Duodenal mucosa (tissue), 2 donors: Measurements from ENCODE around the gene CARS2.
"Not testable (repeated sequence)": the region's sequence is repeated elsewhere in the genome, so short reads cannot be mapped to it uniquely, and the experiment has no call there.

ENCODE experiments used
- H3K27ac ChIP-seq: one replicate; pipeline ENCODE4 v1.7.0; 2013; ENCODE audit warnings: low read depth, low read length
- H3K27me3 ChIP-seq, 2 donors: one replicate each; pipeline ENCODE4 v1.7.0; 2013; ENCODE audit warnings: low read length in 2 of 2, control low read depth in 1 of 2; ENCODE audit not compliant: insufficient read depth in 2 of 2, control insufficient read depth in 1 of 2
- H3K36me3 ChIP-seq, 2 donors: one replicate each; pipeline ENCODE4 v1.7.0; 2013; ENCODE audit warnings: low read length in 2 of 2, control low read depth in 1 of 2; ENCODE audit not compliant: insufficient read depth in 2 of 2, control insufficient read depth in 1 of 2
- H3K4me1 ChIP-seq, 2 donors: one replicate each; pipeline ENCODE4 v1.7.0; 2013; ENCODE audit warnings: low read length in 2 of 2, control low read depth in 1 of 2; ENCODE audit not compliant: insufficient read depth in 2 of 2, control insufficient read depth in 1 of 2
- H3K4me3 ChIP-seq, 2 donors: one replicate each; pipeline ENCODE4 v1.7.0; 2013; ENCODE audit warnings: low read length in 2 of 2, low read depth in 1 of 2
- H3K9ac ChIP-seq, 2 donors: one replicate each; pipeline ENCODE4 v1.7.0; 2013; ENCODE audit warnings: low read length in 2 of 2, low read depth in 1 of 2
- H3K9me3 ChIP-seq, 2 donors: one replicate each; pipeline ENCODE4 v1.7.0; 2013; ENCODE audit warnings: low read length in 2 of 2, control low read depth in 1 of 2; ENCODE audit not compliant: control insufficient read depth in 1 of 2

Gene CARS2

DNA sequence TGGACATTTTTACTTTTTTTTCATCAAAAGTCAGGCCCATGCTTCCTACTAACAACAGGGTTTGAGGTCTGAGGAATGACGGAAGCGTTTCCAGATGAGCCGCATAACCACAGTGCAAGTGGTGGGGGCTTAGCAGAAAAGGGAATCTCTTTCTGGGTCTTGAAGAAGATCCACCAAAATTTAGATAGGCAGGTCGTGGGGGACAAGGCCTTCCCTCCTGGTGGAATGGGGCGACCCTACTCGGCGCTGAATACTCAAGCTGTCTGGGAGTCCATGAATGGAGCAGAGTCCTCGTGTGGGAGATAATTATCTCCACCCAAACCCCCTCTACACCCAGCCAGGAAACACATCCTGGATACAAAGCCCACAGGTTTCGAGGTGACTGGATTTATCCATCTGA, 36.9 kb downstream of the CARS2 start:
- peaks cover 20 to 48% of the 10 kb centered on the region in 2 donors for H3K36me3 ChIP-seq

DNA sequence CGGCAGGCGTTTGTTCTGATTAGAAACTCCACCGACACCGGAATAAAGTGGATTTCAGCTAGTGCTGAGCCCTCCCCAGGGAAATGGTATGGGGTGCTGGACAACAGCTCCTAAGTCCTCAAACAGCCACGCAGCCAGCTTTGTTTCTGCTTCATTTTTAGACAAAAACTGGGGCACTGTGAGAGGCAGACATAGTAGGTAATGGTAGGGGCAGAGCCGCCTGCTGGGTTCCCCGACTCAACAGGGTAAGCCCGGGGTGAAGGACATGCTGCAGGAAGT, 39.7 kb downstream of the CARS2 start:
- Histone ChIP-seq H3K9ac (no peak overlapping the region), H3K27me3 (no peaks in the 10 kb centered on the region), H3K36me3 (peaks cover 30 to 76% of the 10 kb centered on the region in 2 donors), H3K9me3 (no peaks in the 10 kb centered on the region), H3K4me1 (no peaks in the 10 kb centered on the region), H3K27ac (no peak overlapping the region), H3K4me3 (no peak overlapping the region)

More for the DNA sequence above, 36.9 kb downstream of the CARS2 start:
- no peak overlapping the region for H3K4me3 ChIP-seq
- H3K9me3 ChIP-seq, result no peaks in the 10 kb centered on the region
- no peak overlapping the region for H3K27ac ChIP-seq
- no peak overlapping the region for H3K9ac ChIP-seq
- no peaks in the 10 kb centered on the region for H3K4me1 ChIP-seq
- no peaks in the 10 kb centered on the region for H3K27me3 ChIP-seq

DNA sequence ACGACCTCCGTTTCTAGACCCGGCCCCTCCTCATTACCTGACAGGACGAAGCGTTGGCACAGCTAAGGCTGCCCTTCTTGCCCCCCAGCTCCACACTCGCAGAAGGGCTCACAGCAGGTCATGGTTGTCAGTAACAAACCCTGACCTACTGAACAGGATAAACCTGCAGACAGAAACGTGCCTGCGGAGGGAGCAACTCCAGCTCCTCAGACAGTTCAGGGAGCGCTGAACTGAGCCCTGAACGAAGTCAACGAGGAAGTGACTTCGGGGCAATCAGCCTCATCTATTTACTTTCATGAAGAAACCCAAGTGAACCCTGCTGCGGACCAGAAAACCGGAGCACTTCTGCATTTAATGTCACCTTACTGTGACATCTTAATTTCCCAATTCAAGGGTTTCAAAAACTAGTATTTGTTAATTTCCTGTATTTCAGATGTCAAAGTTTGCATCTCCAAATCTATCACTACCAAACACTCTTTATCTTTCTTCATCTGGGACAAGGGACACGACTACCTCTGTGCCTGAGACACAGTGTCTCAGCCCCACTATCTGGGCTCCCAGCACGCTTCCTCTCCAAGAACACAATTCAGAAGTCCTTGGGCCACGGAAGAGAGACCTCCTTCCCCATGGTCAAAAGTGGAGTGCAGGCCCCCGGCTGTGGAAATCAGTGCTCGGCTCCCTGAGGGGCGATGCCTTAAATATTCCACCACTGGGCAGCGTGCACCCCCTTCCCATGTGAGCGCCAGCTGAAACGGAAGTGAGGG, 40.2 kb downstream of the CARS2 start:
- H3K9me3 ChIP-seq, result no peaks in the 10 kb centered on the region
- no peaks in the 10 kb centered on the region for H3K27me3 ChIP-seq
- peaks cover 34 to 79% of the 10 kb centered on the region in 2 donors for H3K36me3 ChIP-seq
- H3K4me1 ChIP-seq, result no peaks in the 10 kb centered on the region
- H3K4me3 ChIP-seq, result no peak overlapping the region
- no peak overlapping the region for H3K9ac ChIP-seq
- H3K27ac ChIP-seq, result no peak overlapping the region

DNA sequence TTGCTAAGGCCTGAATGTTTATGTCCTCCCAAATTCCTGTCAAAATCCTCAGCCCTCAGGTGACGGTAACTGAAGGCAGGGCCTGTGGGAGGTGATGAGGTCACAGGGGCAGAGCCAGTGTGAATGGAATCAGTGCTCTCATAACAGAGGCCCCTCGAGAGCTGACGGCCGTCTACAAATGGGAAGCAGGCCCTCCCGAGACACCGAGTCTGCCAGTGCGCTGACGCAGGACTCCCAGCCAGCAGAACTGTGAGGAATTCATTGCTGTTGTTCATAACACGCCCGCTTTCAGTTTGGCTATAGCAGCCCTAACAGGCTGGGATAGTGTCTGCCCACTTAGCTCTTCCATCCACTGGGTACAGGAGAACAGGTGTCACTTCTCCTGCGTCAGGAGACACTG, 41.2 kb downstream of the CARS2 start:
- Histone ChIP-seq H3K9me3 (no peaks in the 10 kb centered on the region), H3K27ac (no peak overlapping the region), H3K27me3 (no peaks in the 10 kb centered on the region), H3K9ac (no peak overlapping the region), H3K36me3 (peaks cover 36 to 81% of the 10 kb centered on the region in 2 donors), H3K4me1 (no peaks in the 10 kb centered on the region), H3K4me3 (no peak overlapping the region)

DNA sequence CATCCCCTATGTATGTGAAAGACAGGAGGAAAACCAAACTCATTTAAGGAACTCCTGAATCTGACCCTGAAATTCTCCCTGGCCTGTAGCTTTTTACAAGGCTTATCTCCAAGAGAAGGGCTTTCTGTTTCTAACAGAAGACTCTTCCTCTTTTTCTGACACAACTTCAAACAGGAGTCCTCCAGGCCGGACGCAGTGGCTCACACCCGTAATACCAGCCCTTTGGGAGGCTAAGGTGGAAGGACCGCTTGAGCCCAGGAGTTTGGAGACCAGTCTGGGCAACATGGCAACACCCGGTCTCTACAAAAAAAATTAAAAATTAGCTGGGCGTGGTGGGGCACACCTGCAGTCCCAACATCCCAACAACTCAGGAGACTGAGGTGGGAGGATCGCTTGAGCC, 41.9 kb downstream of the CARS2 start:
- Histone ChIP-seq H3K9ac (no peak overlapping the region), H3K4me3 (no peak overlapping the region), H3K36me3 (peaks cover 35 to 83% of the 10 kb centered on the region in 2 donors), H3K9me3 (no peaks in the 10 kb centered on the region), H3K27me3 (no peaks in the 10 kb centered on the region), H3K27ac (no peak overlapping the region), H3K4me1 (no peaks in the 10 kb centered on the region)

DNA sequence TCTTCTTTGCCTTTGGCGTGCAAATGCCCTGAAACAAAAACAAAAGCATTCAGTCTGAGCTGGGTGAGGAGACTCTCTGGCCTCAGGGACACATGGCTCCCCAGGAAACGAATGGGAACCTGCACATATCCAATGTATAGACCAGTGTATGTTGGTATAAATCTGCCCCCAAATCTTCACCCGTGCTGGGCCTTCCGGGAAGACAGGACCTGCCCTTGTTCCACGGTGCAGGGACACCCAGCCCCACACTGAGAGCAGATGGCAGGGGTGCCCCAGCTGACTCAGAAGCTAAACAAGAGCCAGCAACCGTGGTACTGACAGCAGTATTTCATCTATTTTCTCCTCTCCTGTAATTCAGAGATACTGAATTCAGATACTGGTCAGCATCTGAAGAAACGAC, 42.4 kb downstream of the CARS2 start:
- Histone ChIP-seq H3K9me3 (no peaks in the 10 kb centered on the region), H3K4me1 (no peaks in the 10 kb centered on the region), H3K27ac (no peak overlapping the region), H3K36me3 (peaks cover 32 to 80% of the 10 kb centered on the region in 2 donors), H3K9ac (no peak overlapping the region), H3K4me3 (no peak overlapping the region), H3K27me3 (no peaks in the 10 kb centered on the region)

DNA sequence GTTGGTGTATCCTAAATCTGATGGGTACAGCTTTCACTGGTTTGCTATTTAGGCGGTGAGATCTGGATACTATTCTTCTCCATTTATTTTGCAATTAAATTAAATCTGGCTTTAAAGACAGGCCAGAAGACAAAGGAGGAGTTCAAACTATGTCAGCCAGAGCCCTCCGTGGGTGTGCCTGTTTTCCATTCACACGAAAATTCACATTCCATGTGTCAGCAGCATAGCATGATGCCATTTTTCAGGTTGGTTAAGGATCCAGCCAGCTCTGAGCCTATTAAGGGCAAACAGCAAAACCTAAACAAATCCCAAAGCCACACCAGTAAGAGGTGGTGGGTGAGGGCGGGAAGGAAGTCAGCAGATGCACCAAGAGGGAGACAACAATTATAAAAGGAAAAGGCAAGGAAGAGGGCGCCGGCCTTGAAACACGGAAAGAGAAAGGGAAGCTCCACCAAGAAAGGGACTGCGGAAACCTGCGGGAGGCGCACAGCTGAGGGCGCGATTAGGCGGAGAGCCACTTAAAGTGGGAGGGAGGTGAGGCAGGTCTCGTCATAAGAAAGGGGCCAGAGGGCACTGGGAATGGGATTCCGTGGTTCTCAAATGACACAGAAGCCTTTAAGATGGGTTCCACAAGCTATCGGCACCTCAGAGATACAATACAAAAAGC, 43.0 kb downstream of the CARS2 start:
- H3K9ac ChIP-seq, result no peak overlapping the region
- no peak overlapping the region for H3K4me3 ChIP-seq
- no peaks in the 10 kb centered on the region for H3K27me3 ChIP-seq
- no peak overlapping the region for H3K27ac ChIP-seq
- H3K9me3 ChIP-seq, result no peaks in the 10 kb centered on the region
- H3K4me1 ChIP-seq, result no peaks in the 10 kb centered on the region
- H3K36me3 ChIP-seq, result peaks cover 32 to 77% of the 10 kb centered on the region in 2 donors

DNA sequence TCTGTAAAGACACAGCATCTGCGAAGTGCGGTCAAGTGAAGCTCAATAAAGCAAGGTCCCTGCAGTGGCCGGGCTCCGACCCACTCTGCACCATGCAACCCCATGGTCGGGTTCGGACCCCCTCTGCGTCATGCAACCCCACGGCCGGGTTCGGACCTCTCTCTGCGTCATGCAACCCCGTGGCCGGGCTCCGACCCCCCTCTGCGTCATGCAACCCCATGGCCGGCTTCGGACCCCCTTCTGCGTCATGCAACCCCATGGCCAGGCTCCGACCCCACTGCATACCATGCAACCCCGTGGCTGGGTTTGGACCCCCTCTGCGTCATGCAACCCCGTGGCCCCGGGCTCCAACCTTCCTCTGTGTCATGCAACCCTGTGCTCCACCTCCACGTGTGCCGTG, 43.8 kb downstream of the CARS2 start:
- no peaks in the 10 kb centered on the region for H3K27me3 ChIP-seq
- no peak overlapping the region for H3K4me3 ChIP-seq
- H3K9ac ChIP-seq, result no peak overlapping the region
- H3K9me3 ChIP-seq, result no peaks in the 10 kb centered on the region
- H3K36me3 ChIP-seq, result peaks cover 32 to 75% of the 10 kb centered on the region in 2 donors
- no peaks in the 10 kb centered on the region for H3K4me1 ChIP-seq
- H3K27ac ChIP-seq, result no peak overlapping the region

DNA sequence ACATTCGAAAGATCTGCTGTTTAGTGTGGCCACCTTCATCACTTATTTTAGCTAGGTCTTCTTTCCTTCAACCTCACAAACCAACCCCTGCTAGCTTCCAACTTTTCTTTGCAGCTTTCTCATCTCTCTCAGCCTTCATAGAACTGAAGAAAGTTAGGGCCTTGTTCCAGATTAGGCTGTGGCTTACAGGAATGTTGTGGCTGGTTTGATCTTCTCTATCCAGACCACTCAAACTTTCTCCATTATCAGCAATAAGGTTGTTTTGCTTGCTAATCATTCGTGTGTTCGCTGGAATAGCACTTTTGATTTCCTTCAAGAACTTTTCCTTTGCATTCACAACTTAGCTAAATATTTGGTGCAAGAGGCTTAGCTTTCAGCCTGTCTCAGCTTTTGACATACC, 44.7 kb downstream of the CARS2 start:
- H3K4me3 ChIP-seq, result no peak overlapping the region
- H3K27ac ChIP-seq, result no peak overlapping the region
- H3K36me3 ChIP-seq, result peaks cover 27 to 67% of the 10 kb centered on the region in 2 donors
- no peak overlapping the region for H3K9ac ChIP-seq
- no peaks in the 10 kb centered on the region for H3K4me1 ChIP-seq
- H3K9me3 ChIP-seq, result no peaks in the 10 kb centered on the region
- no peaks in the 10 kb centered on the region for H3K27me3 ChIP-seq

DNA sequence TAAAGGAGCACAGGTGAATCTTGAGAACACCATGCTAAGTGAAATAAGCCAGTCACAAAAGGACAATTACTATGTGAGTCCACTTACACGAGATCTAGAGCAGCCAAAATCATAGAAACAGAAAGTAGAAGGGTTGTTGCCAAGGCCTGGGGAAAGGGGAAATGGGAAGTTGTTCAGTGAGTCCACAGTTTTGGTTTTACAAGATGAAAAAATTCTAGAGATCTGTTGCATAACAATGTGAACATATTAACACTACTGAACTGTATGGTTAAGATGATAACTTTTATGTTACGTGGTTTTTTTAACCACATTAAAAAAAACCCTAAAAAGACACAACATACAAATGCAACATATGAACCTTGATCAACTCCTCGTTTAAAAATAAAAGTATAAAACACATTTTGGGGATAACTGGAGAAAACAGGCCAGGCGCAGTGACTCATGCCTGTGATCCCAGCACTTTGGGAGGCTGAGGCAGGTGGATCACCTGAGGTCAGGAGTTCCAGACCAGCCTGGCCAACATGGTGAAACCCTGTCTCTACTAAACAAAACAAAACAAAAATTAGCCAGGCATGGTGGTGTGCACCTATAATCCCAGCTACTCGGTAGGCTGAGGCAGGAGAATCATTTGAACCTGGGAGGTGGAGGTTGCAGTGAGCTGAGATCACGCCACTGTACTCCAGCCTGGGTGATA, 47.6 kb downstream of the CARS2 start:
- peaks cover 23 to 56% of the 10 kb centered on the region in 2 donors for H3K36me3 ChIP-seq
- H3K9ac ChIP-seq, H3K27me3 ChIP-seq, H3K9me3 ChIP-seq, H3K4me1 ChIP-seq, H3K4me3 ChIP-seq, H3K27ac ChIP-seq: not testable (repeated sequence)
